Measurements from ENCODE around the gene ARAP2.

Gene ARAP2

DNA sequence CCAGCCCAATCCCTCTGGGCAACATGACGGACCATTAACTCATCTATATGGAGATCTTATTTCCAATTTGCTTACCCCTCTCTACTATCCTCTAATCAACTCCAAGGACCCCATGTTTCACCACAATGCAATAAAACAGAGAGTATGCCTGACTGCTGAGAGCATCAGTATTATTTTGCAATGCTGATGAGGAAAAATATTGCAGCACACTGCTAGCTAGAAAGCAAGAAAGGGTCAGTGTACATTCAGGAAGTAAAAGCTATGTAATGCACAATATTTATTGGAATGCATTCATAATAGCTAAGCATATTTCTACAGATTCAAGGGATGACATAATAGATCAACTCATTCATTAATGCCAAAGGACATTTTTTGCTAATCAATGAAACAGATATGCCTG is 33.2 kb downstream of the ARAP2 start:
- no peaks in the 10 kb centered on the region for H3K27me3 ChIP-seq (ENCODE audit: insufficient read depth, low read length, poor library complexity, severe bottlenecking)
- H3K4me2 ChIP-seq (ENCODE audit: low read depth, low read length, poor library complexity, severe bottlenecking) = no peak overlapping the region
- peaks cover 30% of the 10 kb centered on the region for H3K79me2 ChIP-seq (ENCODE audit: insufficient read depth, low read length)
- no peaks in the 10 kb centered on the region for H4K20me1 ChIP-seq (ENCODE audit: insufficient read depth, low read length, poor library complexity, severe bottlenecking)
- no peaks in the 10 kb centered on the region for H3K9me3 ChIP-seq (ENCODE audit: insufficient read depth, low read depth, low read length)
- no peak overlapping the region for H3K9ac ChIP-seq (ENCODE audit: low read depth, low read length, poor library complexity, severe bottlenecking)
- H3K36me3 ChIP-seq (ENCODE audit: insufficient read depth, low read length) = peaks cover 18% of the 10 kb centered on the region; the same call in 1 of the 2 replicates
- no peaks in the 10 kb centered on the region for H3K9me2 ChIP-seq (replicated peaks; ENCODE audit: low read depth, low read length)
- no peak for TF ChIP-seq EZH2phosphoT487 (IDR thresholded peaks at IDR 0.05; ENCODE audit: borderline replicate concordance)
- no peak for TF ChIP-seq CTCF (conservative IDR thresholded peaks at IDR 0.05; ENCODE audit: low read length)
- peaks cover 45% of the 10 kb centered on the region for H3K4me1 ChIP-seq (ENCODE audit: insufficient read depth, low read length, poor library complexity, severe bottlenecking)
- H3K4me3 ChIP-seq (ENCODE audit: low read length, poor library complexity, severe bottlenecking) = no peak overlapping the region
- H3F3A ChIP-seq (ENCODE audit: low read depth) = no peaks in the 10 kb centered on the region
- H2AFZ ChIP-seq (ENCODE audit: low read length) = no peak overlapping the region

DNA sequence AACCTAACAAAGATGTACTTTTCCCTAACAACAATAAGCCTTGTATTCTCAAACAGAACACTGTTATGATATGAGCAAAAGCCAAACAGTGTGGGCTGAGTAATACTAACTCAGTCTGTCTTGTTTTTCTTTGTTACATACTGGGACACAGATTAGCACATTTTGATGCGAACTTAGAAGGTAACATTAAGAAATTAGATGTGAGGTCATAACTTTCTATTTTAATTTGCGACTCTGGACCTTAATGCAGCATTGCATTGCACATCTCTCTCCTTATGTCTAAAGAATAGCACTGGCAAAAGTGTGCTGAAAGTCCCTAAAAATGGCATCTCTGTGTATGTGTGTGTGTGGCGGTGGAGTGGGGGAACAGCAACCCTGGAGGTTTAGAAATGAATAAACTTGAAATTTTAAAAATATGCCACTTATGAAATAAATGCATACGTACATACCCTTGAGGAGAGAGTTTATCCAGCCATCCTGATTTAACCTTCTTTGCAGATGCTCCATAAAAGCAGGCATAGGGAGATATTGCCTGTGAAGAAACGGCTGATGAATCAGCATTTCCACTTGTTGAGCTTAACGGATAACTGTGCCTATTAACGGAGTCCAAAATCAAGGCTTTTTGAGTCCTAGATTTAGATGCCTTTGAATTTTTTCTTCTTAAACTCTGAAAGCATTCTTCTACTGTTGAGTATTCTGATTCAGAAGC is 34.2 kb downstream of the ARAP2 start:
- Histone ChIP-seq H3K4me1 (ENCODE audit: insufficient read depth, low read length, poor library complexity, severe bottlenecking) (peaks cover 47% of the 10 kb centered on the region), H3K9me3 (ENCODE audit: insufficient read depth, low read depth, low read length) (no peaks in the 10 kb centered on the region), H3K9ac (ENCODE audit: low read depth, low read length, poor library complexity, severe bottlenecking) (no peak overlapping the region), H3K79me2 (ENCODE audit: insufficient read depth, low read length) (peaks cover 21% of the 10 kb centered on the region), H3K36me3 (ENCODE audit: insufficient read depth, low read length) (peaks cover 21% of the 10 kb centered on the region; the same call in 1 of the 2 replicates), H4K20me1 (ENCODE audit: insufficient read depth, low read length, poor library complexity, severe bottlenecking) (no peaks in the 10 kb centered on the region), H3K9me2 (replicated peaks; ENCODE audit: low read depth, low read length) (no peaks in the 10 kb centered on the region), H3K4me3 (ENCODE audit: low read length, poor library complexity, severe bottlenecking) (no peak overlapping the region), H2AFZ (ENCODE audit: low read length) (no peak overlapping the region), H3K27me3 (ENCODE audit: insufficient read depth, low read length, poor library complexity, severe bottlenecking) (no peaks in the 10 kb centered on the region), H3K4me2 (ENCODE audit: low read depth, low read length, poor library complexity, severe bottlenecking) (no peak overlapping the region), H3F3A (ENCODE audit: low read depth) (no peaks in the 10 kb centered on the region)
- TF ChIP-seq EZH2phosphoT487 (IDR thresholded peaks at IDR 0.05; ENCODE audit: borderline replicate concordance) (no peak), CTCF (conservative IDR thresholded peaks at IDR 0.05; ENCODE audit: low read length) (no peak)

DNA sequence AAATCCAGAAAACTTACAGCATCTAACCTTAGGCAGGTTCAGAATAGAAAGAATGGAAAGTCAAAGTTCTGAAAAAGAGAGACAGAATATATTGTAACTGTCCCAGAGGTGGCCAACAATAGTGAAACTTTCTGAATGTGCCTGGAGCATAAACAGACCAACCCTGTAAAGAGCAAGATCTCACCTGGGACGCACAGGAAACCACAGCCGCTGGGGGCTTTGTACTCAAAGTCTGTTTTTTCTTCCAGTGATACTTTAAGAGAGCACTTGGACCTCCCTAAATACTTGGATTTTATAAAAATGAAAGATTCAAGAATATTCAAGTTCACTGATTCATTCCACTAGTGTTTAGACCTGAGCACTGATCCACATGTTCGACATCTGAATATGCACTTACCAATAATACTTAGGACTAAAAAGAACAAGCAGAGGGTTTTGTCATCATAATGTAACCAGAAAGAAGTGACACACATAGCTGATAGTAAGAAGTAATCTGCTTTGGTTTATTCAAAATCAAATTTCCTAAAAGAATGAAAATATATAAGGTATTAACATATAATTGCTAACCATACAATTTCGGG is 35.3 kb downstream of the ARAP2 start:
- Histone ChIP-seq H3F3A (ENCODE audit: low read depth) (no peaks in the 10 kb centered on the region), H3K9me3 (ENCODE audit: insufficient read depth, low read depth, low read length) (no peaks in the 10 kb centered on the region), H3K9ac (ENCODE audit: low read depth, low read length, poor library complexity, severe bottlenecking) (peak overlapping the region; percentile 5), H3K36me3 (ENCODE audit: insufficient read depth, low read length) (peaks cover 21% of the 10 kb centered on the region; the same call in 1 of the 2 replicates), H3K4me1 (ENCODE audit: insufficient read depth, low read length, poor library complexity, severe bottlenecking) (peaks cover 47% of the 10 kb centered on the region), H4K20me1 (ENCODE audit: insufficient read depth, low read length, poor library complexity, severe bottlenecking) (no peaks in the 10 kb centered on the region), H3K4me3 (ENCODE audit: low read length, poor library complexity, severe bottlenecking) (peak overlapping the region; percentile 54), H3K27me3 (ENCODE audit: insufficient read depth, low read length, poor library complexity, severe bottlenecking) (no peaks in the 10 kb centered on the region), H3K9me2 (replicated peaks; ENCODE audit: low read depth, low read length) (no peaks in the 10 kb centered on the region), H3K79me2 (ENCODE audit: insufficient read depth, low read length) (peaks cover 13% of the 10 kb centered on the region), H2AFZ (ENCODE audit: low read length) (no peak overlapping the region), H3K4me2 (ENCODE audit: low read depth, low read length, poor library complexity, severe bottlenecking) (peak overlapping the region; percentile 75)
- TF ChIP-seq EZH2phosphoT487 (IDR thresholded peaks at IDR 0.05; ENCODE audit: borderline replicate concordance) (no peak), CTCF (conservative IDR thresholded peaks at IDR 0.05; ENCODE audit: low read length) (no peak)

Data from Loucy (cell line).